ENCODE results near the gene DGCR6.
"Not testable (repeated sequence)": the region's sequence is repeated elsewhere in the genome, so short reads cannot be mapped to it uniquely, and the experiment has no call there.

DNA sequence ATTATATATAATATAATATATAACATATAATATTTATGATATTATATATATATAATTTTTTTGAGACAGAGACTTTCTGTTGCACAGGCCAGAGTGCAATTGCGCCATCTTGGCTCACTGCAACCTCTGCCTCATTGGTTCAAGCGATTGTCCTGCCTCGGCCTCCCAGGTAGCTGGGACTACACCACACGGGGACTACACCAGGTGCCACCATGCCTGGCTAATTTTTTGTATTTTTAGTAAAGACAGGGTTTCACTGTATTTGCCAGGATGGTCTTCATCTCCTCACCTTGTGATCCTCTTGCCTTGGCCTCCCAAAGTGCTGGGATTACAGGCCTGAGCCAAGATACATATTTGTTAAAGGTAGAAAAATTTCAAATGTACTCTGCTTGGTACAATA is 12.3 kb upstream of the DGCR6 start:
- TF ChIP-seq, protein P1, sequence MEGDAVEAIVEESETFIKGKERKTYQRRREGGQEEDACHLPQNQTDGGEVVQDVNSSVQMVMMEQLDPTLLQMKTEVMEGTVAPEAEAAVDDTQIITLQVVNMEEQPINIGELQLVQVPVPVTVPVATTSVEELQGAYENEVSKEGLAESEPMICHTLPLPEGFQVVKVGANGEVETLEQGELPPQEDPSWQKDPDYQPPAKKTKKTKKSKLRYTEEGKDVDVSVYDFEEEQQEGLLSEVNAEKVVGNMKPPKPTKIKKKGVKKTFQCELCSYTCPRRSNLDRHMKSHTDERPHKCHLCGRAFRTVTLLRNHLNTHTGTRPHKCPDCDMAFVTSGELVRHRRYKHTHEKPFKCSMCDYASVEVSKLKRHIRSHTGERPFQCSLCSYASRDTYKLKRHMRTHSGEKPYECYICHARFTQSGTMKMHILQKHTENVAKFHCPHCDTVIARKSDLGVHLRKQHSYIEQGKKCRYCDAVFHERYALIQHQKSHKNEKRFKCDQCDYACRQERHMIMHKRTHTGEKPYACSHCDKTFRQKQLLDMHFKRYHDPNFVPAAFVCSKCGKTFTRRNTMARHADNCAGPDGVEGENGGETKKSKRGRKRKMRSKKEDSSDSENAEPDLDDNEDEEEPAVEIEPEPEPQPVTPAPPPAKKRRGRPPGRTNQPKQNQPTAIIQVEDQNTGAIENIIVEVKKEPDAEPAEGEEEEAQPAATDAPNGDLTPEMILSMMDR (IDR thresholded peaks at IDR 0.05; ENCODE audit: low read depth, low read length): not testable (repeated sequence)
- TF ChIP-seq POLR2A (IDR thresholded peaks at IDR 0.05; ENCODE audit: extremely low read depth, insufficient read length): not testable (repeated sequence)
- TF ChIP-seq, protein P2, sequence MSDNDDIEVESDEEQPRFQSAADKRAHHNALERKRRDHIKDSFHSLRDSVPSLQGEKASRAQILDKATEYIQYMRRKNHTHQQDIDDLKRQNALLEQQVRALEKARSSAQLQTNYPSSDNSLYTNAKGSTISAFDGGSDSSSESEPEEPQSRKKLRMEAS (IDR thresholded peaks at IDR 0.05; ENCODE audit: low read depth, low read length): not testable (repeated sequence)
